Measurements from ENCODE around the gene SEPTIN12.

The SEPTIN12 gene

DNA sequence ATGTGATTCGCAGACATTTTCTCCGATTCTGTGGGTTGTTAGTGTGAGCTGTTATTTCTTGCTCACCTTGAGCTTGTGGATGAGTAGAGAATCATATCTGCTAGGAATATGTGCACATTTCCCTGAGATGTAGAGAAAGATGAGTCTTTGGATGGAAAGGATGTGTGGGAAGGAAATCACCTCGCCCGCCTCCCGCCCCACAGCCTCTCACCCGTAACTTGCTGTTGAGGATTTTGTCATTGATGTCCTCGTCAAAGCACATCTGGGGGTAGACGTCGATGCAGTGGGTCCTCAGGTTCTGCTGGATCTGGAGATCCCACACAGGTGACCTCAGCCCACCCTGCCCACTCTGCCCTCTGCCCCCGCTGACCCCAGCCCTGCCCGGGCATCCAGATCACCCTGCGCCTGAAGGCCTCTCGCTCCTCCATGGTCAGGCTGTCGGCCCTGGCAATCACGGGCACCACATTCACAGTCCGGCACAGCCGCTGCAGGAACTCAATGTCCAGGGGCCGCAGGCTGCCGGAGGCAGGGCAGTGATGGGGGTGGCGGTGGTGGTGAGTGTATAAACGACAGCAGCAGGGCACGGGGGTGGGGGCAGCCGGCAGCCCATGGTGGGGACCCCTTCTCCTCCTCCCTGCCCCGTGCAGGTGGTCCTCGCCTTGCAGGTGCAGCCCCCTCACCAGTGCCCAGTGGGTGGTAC, 4.7 kb downstream of the SEPTIN12 start:
- DNase-seq, result no peak

DNA sequence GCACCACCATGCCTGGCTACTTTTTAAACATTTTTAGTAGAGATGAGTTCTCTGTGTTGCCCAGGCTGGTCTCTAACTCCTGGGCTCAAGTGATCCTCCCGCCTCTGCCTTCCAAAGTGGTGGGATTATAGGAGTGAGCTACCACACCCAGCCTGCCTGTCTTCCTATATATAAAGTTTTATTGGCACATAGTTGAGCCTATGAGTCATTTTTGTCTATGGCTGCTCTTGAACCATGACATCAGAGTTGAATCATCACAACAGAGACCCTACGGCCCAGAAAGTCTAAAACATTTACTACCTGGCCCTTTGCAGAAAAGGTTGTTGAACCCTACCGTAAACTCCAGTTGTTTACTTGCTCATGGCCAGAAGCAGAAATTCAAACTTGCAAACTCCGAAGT, 7.9 kb downstream of the SEPTIN12 start:
- DNase-seq, result no peak

DNA sequence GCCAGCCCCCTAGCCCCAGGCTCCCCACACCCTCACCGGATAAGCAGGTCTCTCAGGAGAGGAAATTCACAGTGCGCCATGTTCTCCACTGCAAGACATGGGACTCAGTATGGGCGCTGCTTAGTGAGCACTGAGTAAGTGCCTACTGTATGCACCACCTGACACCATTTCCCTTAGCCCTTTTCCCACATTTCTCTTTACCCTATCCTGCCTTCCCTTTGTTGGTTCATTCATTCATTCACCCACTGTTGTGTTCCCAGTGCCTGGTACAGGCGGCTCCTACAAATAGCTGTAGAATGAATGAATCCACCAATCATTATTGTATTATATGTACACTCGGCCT, 10.1 kb downstream of the SEPTIN12 start:
- no peak for DNase-seq

DNA sequence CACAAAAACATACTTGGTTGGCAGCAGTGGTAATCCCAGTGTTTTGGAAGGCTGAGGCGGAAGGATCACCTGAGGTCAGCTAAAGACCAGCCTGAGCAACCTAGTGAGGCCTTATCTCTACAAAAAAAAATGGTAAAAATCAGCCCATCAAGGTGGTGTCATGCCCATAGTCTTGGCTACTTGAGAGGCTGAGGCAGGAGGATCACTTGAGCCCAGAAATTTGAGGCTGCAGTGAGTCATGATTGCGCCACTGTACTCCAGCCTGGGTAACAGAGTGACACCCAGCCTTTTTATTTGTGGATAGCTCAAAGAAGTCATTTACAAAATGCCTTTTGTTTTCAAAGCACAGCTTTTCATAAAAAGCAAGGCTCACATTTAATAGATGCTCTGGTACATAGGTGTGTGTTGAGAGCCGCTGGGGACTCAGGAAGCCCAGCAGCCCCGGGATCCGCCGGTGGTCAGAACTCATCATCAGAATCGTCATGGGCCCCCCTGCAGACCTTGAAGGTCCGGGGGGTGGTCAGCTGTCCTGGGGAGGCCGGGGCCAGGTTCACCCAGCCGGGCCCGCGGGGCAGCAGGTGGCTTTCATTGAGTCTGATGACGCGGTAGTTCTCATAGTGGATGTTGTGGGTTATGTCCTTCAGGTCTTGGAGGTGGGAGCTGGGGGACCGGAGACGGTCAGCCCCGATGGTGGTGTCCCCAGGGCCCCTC, 10.7 kb downstream of the SEPTIN12 start:
- no peak for DNase-seq

DNA sequence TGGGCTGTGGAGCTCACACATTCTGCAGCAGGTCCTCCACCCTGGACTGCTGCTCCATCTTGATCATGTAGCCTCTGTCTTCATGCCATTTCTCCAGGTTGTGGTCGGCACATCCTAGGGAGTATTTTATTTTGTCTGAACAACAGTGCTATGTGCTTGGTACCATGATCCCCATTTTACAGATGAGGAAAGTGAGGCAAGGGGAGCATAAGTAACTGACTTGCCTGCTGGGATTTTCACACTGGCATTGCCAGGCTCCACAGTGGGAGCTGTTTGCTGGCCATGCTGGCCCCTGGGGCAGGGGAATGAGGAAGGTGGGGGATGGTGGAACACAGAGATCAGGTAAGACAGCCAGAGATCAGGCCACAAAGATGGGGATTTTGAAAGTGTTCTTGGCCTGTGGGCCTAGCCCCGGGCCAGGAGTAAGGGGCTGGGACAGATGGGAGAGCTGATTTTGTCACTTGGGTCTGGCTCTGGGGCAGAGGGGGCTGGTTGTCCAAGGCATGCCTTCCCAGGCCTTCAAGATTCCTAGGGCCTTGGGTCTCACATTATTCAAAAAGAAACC, 11.9 kb downstream of the SEPTIN12 start:
- DNase-seq, result no peak

DNA sequence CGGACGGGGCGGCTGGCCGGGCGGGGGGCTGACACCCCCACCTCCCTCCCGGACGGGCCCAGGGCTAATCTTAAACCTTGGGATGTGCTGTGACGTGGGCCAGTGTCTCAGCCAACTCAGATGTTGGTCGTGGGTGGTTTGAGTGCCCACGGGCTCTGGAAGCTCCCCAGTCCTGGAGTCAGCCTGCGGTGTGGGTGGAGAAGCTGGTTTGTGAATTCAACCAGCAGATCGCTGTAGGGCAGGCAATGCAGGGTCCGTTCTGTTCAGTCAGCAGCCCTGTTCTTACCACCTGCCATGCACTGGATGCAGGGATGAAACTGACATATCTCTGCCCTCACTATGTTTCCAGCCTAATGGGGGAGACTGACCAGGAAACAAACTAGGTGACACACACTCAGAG, 13.1 kb downstream of the SEPTIN12 start:
- DNase-seq, result no peak

DNA sequence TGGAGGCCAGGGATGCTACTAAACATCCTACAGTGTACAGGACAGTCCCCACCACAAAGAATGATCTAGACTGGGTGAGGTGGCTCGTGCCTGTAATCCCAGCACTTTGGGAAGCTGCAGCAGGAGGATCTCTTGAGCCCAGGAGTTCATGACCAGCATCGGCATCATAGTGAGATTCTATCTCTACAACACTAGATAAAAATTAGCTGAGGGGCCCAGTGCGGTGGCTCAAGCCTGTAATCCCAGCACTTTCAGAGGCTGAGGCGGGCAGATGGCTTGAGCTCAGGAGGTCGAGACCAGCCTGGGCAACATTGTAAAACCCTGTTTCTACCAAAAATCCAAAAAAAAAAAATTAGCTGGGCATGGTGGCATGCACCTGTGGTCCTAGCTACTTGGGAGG, 15.8 kb downstream of the SEPTIN12 start:
- no peak for DNase-seq

DNA sequence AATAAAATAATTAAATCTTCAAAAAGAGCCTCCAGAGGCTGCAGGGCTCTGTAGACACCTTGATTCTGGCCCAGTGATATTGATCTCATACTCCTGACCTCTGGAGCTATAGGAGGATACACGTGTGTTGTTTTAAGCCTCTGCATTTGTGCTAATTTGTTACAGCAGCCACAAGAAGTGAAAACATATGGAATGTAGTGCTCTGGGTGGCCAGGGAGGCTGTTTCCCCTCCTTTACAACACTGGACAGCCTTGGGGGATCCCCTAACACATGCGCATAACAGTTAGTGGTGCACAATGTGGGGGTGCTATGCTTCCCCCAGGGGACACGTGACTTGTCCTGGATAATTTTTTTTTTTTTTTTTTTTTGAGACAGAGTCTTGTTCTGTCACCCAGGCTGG, 16.5 kb downstream of the SEPTIN12 start:
- DNase-seq, result no peak

DNA sequence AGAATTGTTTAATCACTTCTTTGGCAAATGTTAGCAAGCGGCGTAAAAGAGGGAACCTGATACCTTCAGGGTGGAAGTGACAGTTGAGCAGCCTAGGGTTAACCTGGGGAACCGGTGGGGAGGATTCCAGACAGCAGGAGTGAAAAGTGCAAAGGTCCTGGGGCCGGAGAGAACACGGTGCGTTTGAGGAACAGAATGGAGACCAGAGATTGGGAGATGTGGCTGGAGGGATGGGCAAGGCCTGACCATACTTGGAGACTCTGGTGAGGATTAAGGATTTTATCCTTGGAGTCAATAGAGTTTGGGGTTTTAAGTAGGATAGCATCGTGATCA, 18.9 kb downstream of the SEPTIN12 start:
- DNase-seq, result no peak

DNA sequence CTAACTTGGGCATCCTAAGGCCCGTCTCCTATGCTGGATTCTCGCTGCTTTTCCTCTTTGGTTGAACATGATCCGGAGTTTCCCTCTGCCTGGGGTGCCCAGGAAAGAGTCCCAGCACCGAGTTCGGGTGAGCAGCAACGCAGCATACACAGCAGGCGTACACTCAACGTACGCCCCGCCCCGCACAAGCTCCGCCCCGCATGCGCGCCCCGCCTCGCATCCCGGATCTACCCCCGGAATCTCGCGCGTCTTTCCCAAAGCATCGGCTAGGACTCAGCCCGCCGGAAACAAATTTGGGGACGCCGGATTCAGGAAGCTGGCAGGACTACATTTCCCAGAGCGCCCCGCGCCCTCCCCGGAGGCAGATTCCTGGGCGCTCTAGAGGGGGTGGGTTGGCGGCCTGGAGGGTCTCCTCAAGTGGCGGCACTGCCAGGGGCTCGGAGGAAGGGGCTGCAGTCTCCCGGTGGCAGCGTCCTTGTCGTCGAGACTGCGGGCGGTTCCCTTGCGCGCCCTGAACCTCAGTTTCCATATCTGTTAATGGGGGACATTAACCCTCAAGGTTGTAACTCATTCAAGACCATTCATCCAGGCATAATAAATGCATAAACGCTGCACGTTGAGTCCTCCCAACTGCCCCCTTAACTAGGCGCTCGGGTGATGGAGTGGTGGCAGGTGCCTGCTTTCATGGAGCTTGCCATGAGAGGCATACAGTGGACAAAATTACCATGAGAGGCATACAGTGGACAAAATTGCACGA, 19.4 kb downstream of the SEPTIN12 start:
- peak; percentile 61 to 74 (median 68) for DNase-seq

DNA sequence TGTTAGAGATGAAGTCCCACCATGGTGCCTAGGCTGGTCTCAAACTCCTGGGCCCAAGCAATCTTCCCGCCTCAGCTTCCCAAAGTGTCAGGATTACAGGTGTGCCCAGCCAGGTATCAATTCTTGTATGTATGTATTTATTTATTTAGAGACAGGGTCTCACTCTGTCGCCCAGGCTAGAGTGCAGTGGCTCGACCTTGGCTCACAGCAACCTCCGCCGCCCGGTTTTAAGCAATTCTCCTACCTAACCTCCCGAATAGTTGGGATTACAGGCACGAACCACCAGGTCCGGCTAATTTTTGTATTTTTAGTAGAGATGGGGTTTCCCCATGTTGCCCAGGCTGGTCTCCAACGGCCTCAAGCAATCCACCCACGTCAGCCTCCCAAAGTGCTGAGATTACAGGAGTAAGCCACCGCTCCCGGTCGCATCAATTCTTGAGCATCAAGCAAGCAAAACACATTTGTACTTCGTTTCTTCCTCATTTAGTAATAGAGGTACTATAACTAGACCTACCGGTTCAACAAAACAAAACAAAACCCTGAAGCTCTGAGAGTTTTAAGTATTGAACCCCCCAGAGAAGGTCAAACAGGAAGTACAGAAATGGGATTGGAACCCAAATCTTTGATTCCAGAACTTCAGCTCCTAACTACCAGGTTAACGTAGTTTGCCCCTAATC, 20.1 kb downstream of the SEPTIN12 start:
- no peak for DNase-seq

DNA sequence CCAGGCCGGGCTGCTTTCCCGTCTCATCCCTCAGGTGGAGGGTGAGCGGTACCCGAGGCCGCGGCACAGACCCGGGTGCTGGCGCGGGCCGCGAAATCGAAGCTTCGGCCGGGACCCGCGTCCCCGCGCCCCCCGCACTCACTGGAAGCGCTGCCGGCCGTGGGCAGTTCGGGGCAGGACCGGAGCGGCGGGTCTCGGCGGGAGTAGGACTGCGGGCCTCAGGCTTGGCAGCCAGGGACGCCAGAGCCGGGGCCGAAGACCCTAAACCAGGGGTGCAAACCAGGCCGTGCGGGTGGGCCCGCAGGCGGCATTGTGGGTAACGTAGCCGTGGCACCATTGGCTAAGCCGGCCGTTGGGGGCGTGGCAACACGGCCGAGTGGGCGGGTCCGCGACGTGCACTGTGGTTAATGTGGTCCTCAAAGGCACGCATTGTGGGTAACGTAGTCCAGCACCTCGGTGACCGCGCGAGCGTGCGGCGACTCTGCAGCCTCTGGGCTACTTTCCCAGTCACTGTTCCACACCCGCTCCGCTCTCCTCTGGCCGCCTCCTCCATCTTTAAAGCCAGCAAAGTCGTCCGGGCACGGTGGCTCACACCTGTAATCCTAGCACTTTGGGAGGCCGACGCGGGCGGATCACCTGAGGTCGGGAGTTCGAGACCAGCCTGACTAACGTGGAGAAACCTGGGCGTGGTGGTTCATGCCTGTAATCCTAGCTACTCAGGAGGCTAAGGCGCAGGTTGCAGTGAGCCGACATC, 21.1 kb downstream of the SEPTIN12 start, which contains the start of gene ZNF500:
Gene ZNF500 (minus strand): TSS at position 288 of the 754 bp plus-strand sequence. CDS start 1,184 bp downstream, outside the sequence.
- DNase-seq, result peak; percentile 91 to 97 (median 93)

DNA sequence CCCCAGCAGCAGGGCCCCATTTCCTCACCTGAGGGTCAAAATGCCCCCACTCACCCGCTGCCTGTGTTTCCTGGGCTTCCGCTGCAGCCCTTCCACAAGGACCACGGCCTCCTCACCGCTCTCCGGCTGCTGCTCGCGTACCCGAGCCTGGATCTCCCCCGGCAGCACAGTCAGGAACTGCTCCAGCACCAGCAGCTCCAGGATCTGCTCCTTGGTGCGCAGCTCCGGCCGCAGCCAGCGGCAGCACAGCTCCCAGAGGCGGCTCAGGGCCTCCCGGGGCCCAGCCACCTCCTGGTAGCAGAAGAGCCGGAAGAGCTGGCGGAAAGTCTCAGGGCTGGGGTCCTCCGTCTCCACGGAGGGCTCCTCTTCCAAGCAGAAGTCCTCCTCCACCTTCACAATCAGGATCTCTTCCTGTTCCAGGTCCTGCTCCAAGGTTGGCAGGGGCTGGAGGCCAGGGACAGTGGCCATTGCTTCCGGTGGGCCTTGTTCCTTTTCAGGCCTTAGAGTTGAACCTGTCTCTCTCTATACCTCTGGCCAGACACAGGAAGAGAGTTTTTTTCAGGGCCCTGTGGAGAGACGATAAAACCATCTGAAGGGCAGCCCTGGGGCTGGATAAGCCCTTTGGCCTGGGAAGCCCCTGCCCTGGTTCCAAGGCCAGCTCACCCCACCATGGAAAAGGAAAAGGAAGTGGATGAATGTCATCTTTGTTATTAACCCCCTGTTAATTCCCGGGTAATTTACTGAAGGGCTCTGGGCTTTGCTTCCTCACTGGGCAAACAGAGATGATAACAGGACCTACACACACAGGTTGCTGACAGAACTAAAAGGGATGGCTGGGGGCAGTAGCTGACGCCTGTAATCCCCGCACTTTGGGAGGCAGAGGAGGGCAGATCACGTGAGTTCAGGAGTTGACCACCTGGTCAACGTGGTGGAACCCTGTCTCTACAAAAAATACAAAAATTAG, 22.4 kb downstream of the SEPTIN12 start:
- no peak for DNase-seq

DNA sequence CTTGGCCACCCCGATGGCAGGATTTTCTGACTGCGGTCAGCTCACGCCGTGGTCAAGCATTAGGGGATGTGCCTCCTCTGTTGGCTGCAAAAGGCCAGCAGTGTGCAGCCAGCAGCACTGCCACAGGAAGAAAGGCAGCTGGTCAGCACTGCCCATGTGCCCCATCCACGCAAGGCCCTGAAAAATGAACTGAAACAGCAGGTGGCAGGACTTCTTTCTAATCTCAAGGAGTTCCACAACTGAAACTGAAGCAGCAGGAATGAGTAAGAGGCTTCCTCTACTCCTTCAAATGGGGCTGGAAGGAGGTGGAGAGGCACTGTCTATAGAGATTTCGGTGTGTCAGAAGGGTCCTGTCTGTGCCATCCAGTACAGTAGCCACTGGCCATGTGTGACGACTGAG, 24.4 kb downstream of the SEPTIN12 start:
- DNase-seq, result no peak

DNA sequence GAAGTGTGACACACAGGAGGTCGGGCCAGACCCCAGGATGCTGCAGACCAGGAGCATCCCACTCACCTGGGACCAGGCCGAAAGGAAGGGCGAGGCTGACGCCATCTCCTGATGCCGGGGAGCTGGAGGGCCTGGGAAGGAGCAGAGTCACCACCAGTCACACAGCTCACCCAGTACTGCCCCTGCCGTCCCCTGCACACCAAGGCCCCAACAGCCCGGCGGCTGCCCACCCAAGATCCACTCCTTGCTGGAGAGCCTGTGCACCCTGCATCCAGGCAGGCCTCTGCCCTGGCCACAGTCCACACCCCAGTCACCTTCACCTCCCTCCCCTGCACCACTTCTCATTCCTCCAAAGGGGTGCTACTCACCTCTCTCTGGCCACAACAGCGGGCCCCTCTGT, 25.9 kb downstream of the SEPTIN12 start:
- DNase-seq, result no peak

DNA sequence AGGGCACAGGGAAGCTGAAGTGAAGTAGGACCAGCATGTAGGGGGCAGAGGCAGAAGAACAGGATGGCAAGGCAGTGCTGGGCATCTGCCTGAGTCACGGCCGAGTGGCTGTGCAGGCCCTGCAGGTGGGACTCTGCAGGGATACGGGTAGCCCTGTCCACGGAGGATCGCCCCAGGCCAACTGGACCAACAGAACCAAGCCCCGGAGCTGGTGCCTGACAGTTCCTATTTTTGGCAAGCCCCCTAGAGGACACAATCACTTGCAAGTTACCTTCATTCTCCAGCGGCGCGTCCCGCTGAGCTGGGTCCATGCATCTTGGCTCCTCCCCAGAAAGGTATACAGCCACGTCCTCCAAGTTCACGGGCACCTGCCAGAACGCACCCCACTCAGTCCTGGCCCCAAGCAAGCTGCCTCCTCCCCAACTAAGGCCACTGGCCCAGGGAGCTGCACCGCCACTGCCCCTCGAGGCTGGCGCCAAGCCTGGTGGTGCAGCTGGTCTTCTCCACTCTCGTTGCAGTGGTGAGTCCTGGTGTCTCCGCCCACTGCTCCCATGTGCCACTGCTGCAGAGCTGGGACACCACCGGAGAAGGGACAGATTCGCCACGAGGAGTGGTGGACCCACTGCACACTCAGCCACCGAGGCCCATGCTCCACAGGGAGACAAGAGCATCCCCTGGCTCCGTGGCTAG, 27.8 kb downstream of the SEPTIN12 start:
- no peak for DNase-seq

DNA sequence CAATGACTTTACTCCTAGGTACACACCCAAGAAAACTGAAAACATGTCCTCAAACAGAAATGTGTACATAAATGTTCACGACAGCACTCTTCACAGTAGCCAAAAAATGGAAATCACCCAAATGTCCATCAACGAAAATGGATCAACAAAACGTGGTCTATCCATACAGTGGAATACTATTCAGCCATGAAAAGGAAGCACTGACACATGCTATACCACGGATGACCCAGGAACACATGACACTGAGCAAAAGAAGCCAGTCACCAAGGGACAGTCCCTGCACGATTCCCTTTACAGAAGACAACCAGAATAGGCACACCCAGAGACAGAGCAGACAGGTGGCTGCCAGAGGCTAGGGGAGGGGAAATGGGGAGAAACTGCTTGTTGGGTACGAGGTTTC, 32.5 kb downstream of the SEPTIN12 start:
- DNase-seq, result no peak

DNA sequence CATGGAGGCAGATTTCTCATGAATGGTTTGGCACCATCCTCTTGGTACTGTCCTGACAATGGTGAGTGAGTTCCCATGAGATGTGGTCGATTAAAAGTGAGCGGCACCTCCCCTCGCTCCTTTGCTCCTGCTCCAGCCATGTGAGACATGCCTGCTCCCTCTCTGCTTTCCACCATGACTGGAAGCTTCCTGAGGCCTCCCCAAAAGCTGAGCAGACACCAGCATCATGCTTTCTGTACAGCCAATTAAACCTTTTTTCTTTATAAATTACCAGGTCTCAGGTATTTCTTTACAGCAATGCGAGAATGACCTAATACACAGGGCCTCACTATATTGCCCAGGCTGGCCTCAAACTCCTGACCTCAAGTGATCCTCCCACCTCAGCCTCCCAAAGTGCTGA, 33.3 kb downstream of the SEPTIN12 start:
- no peak for DNase-seq

DNA sequence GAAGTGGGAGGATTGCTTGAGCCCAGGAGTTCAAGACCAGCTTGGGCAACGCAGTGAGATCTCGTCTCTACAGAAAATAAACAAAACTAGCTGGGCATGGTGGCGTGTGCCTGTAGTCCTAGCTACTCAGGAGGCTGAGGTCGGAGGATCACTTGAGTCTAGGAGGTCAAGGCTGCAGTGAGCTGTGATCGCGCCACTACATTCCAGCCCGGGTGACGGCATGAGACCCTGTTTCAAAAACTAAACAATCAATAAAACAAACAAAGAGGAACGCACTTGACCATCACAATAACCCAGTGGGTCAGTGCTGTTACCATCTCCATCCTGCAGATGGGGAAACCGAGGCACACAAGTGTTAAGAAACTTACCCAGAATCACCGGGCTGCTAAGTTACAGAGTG, 34.9 kb downstream of the SEPTIN12 start:
- DNase-seq, result no peak

DNA sequence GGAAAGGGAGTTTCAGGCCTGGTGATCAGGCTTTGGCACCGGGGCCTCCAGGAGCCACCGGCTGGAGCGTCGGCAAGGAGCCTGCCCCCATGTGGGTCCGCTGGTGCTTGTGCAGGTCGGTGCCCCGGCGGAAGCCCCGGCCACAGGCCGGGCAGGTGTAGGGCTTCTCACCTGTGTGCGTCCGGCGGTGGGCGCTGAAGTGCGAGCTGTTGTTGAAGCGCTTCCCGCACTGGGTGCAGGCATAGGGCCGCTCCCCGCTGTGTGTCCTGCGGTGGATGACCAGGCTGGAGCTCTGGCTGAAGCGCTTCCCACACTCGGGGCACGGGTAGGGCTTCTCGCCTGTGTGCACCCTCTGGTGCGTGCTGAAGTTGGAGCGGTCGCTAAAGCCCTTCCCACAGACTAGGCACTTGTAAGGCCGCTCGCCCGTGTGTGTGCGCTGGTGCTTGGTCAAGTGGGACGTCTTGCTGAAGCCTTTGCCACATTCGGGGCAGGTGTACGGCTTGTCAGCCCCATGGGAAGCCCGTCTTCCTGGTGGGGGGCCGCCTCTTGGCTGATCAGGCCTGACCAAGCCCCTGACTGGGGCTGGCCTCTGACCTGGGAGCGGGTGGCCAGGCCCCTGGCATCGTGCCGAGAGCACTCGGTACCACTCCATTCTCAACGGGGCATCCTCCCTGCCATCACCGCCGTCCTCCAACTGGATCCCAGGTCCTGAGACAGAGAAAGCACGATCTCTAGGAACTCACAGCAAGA, 35.6 kb downstream of the SEPTIN12 start:
- no peak for DNase-seq
